Adrenal gland (tissue), 12 donors: ENCODE measurements around the gene ERVFRD-1. TPM values are rescaled to one million over a fixed set of nuclear protein-coding genes. Genes with fewer than 3 reads are reported as not detected.

ENCODE experiments used
- DNase-seq, 7 donors: peaks; one replicate each; pipeline ENCODE4 v3.0.0-alpha.2; 2019 to 2020
- H3K27ac ChIP-seq, 5 donors: fragments of 200-600 bp; sonication (generic) in 4 of 5; 1 replicate in 3 of 5; 2 replicates in 2 of 5; pipeline versions ENCODE4 v1.5.1 to v1.8.0; 2016 to 2020; ENCODE audit warnings: mild to moderate bottlenecking in 1 of 5
- H3K27me3 ChIP-seq: fragments of 200-600 bp; 2 replicates; pipeline ENCODE4 v1.8.0; 2021
- H3K36me3 ChIP-seq, 2 donors: fragments of 200-600 bp; replicated peaks in 1 of 2; 1 replicate in 1 of 2; 2 replicates in 1 of 2; pipeline versions ENCODE4 v1.5.1 to v1.8.0; 2018 to 2022
- H3K4me1 ChIP-seq, 2 donors: fragments of 200-600 bp; replicated peaks in 1 of 2; 1 replicate in 1 of 2; 2 replicates in 1 of 2; pipeline versions ENCODE4 v1.5.1 to v1.8.0; 2018 to 2021
- H3K4me3 ChIP-seq, 4 donors: fragments of 200-600 bp; sonication (generic) in 3 of 4; one replicate each; pipeline ENCODE4 v1.5.1; 2016 to 2018
- H3K9me3 ChIP-seq, 3 donors: fragments of 200-600 bp; sonication (generic) in 1 of 3; replicated peaks in 1 of 3; 1 replicate in 2 of 3; 2 replicates in 1 of 3; pipeline versions ENCODE4 v1.5.1 to v1.8.0; 2016 to 2021
- CTCF ChIP-seq, 6 experiments: fragments of 450-650 bp in 4 of 6; fragments of 200-600 bp in 2 of 6; sonication (generic) in 1 of 6; IDR thresholded peaks; 1 replicate in 5 of 6; 2 replicates in 1 of 6; pipeline versions ENCODE4 v1.5.1 to v1.8.0; 2016 to 2021; ENCODE audit warnings: antibody characterized with exemption in 6 of 6, mild to moderate bottlenecking in 2 of 6, moderate library complexity in 1 of 6
- POLR2A ChIP-seq, 2 donors: fragments of 450-650 bp; IDR thresholded peaks; one replicate each; pipeline ENCODE4 v1.6.1; 2017; ENCODE audit warnings: antibody characterized with exemption in 2 of 2, mild to moderate bottlenecking in 2 of 2, moderate library complexity in 1 of 2
- WGBS, 4 donors: extraction: QIAGEN DNeasy Blood & Tissue Kit in 2 of 4; methylation state at CpG; one replicate each; pipeline versions ENCODE4 v1.1.5 to v1.1.7; 2013 to 2017; 5-methylcytosine and 5-hydroxymethylcytosine counted together
- intact Hi-C, 2 donors: fragments of 100-400 bp; cut with DNase I; formaldehyde crosslinking; loops; one replicate each; pipeline versions ENCODE4 v1.14.1 to v1.15.0; 2022 to 2023
- polyA plus RNA-seq, 3 donors: library from polyadenylated mRNA; stranded (reverse); fragments of 200-250 nt in 2 of 3; fragments of 350-450 nt in 1 of 3; fragmentation: Illumina TruSeq in 1 of 3; extraction: RNeasy Lipid Tissue Mini Kit (QIAGEN cat#74804) in 1 of 3; gene quantifications; one replicate each; pipeline ENCODE4 v1.2.3, GENCODE V29; 2013 to 2014
- total RNA-seq, 9 donors: library from RNA; depleted of rRNA in 4 of 9; stranded (reverse); fragments of >200 nt in 4 of 9; fragments of 120-200 nt in 1 of 9; fragmentation: NEBNext Ultra II Directional in 1 of 9; extraction: Animal tissue kit (Norgen Biotek cat#: 25700) in 1 of 9; gene quantifications; one replicate each; pipeline versions ENCODE4 v1.1.0 to v1.2.4, GENCODE V29; 2013 to 2023
- donor health status: healthy with polysubstance abuse.
- donor health status: Bipolar disorder and iron deficiency.
- donor health status: DM: yes; HTN: yes; CAD: no.
- donor health status: DM: no; HTN: no; CAD: no.
- donor health status: DM: no; HTN: no; CAD: no.
- donor health status: DM: yes; HTN: yes; CAD: no.

The ERVFRD-1 gene
- total and polyA plus RNA-seq, 12 donors = 0.07 to 1.7 (median 0.75) TPM; not detected in 1

GRCh38 chr6:11108726-11109125, 2.8 kb downstream of the ERVFRD-1 start:
- Histone ChIP-seq H3K4me1 (peaks cover 4 to 9% of the 10 kb centered on the region in 2 donors), H3K36me3 (no peaks in the 10 kb centered on the region), H3K9me3 (no peaks in the 10 kb centered on the region), H3K27me3 (no peaks in the 10 kb centered on the region), H3K4me3 (no peak overlapping the region), H3K27ac (no peak overlapping the region)
- intact Hi-C loops = no loop called here
- no peak for DNase-seq
- TF ChIP-seq POLR2A (IDR thresholded peaks at IDR 0.05) = no peak
- no peak for TF ChIP-seq CTCF (IDR thresholded peaks at IDR 0.05)

GRCh38 chr6:11103065-11103464, 8.5 kb downstream of the ERVFRD-1 start:
- Histone ChIP-seq H3K36me3 (no peaks in the 10 kb centered on the region), H3K4me3 (no peak overlapping the region), H3K27me3 (no peaks in the 10 kb centered on the region), H3K27ac (no peak overlapping the region), H3K9me3 (no peaks in the 10 kb centered on the region), H3K4me1 (no peaks in the 10 kb centered on the region)
- no peak for DNase-seq
- WGBS, 4 donors = 84 to 96% (median 87%) methylated on average over 5 of the region's 5 CpGs
- intact Hi-C loops = no loop called here
- TF ChIP-seq POLR2A (IDR thresholded peaks at IDR 0.05) = no peak
- TF ChIP-seq CTCF (IDR thresholded peaks at IDR 0.05) = no peak

- Histone ChIP-seq H3K27me3 (no peaks in the 10 kb centered on the region), H3K4me3 (no peak overlapping the region), H3K4me1 (no peaks in the 10 kb centered on the region), H3K9me3 (no peaks in the 10 kb centered on the region), H3K27ac (no peak overlapping the region), H3K36me3 (no peaks in the 10 kb centered on the region)
- no peak for DNase-seq
- intact Hi-C loops = no loop called here
- TF ChIP-seq POLR2A (IDR thresholded peaks at IDR 0.05) = no peak
- no peak for TF ChIP-seq CTCF (IDR thresholded peaks at IDR 0.05)
- WGBS, 4 donors = 92 to 96% (median 94%) methylated on average over 5 of the region's 5 CpGs
Measured at GRCh38 chr6:11101417-11101816, 10.1 kb downstream of the ERVFRD-1 start.

GRCh38 chr6:11098004-11098403, 13.5 kb downstream of the ERVFRD-1 start:
- peaks cover 9 to 21% of the 10 kb centered on the region in 2 donors for H3K4me1 ChIP-seq
- H3K27ac ChIP-seq = no peak overlapping the region
- no peak overlapping the region for H3K4me3 ChIP-seq
- H3K9me3 ChIP-seq = no peaks in the 10 kb centered on the region
- 100% methylated on average over 1 of the region's 1 CpG for WGBS, 4 donors
- no peak for DNase-seq
- intact Hi-C loops = no loop called here
- H3K27me3 ChIP-seq = no peaks in the 10 kb centered on the region
- no peak for TF ChIP-seq CTCF (IDR thresholded peaks at IDR 0.05)
- no peak for TF ChIP-seq POLR2A (IDR thresholded peaks at IDR 0.05)
- no peaks in the 10 kb centered on the region for H3K36me3 ChIP-seq
